Subcutaneous adipose tissue (tissue), 4 donors: ENCODE results near the gene CHRNE. TPM values are rescaled to one million over a fixed set of nuclear protein-coding genes. Genes with fewer than 3 reads are reported as not detected.

Experiments used
- total RNA-seq, 4 donors: library from RNA; depleted of rRNA; stranded (reverse); fragments of >200 nt; gene quantifications; one replicate each; pipeline ENCODE4 v1.1.0, GENCODE V29; 2016
- TF ChIP-seq, protein P1 (sequence below): fragments of 450-650 bp; IDR thresholded peaks from one replicate; pipeline ENCODE4 v1.5.1; 2016; ENCODE audit warnings: low read depth, mild to moderate bottlenecking, control low read depth, antibody characterized with exemption, moderate library complexity

CHRNE gene
- total RNA-seq, 4 donors from 2014 or later = 0.34 to 0.94 (median 0.46) TPM

DNA sequence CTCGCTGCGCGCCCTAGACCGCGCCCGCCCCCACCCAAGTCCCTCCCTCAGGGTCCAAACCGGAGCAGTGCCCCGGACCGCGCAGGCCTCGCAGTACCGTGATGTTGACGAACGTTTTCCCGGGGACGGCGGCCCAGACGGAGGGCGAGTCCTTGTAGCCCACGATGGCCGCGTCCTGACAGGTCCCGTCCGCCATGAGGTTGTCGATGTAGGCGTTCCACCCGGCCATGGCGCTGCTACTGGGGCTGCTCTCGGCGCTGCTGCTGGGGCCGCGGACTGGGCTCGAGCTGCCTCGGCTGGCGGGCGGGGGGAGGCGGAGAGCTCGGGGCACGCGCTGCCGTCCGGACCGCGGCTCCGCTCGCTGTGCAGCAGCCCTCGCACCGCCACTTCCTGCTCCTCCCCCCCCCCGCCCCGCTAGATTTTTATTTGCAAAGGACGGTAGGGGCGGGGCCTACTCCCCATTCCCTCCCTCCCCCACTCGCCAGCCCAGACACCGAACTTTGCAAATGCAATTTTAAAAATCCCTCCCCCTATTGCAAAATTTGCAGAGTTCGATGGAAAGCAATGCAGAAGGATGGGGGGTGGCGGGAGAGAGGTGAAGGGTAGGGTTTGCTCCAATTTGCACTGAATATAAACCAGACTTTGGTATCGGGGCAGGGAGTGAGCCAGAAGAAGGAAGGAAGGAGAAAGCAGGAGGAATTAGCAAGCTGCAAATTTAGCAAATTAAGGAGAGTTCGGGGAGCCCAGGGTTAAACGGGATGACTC lies 45.5 kb upstream of the CHRNE start, which contains the start of gene PFN1:
PFN1 (minus strand) TSS at position 365 of the 765 bp plus-strand sequence; CDS start at position 229, 136 bp downstream.
- TF ChIP-seq, protein P1, sequence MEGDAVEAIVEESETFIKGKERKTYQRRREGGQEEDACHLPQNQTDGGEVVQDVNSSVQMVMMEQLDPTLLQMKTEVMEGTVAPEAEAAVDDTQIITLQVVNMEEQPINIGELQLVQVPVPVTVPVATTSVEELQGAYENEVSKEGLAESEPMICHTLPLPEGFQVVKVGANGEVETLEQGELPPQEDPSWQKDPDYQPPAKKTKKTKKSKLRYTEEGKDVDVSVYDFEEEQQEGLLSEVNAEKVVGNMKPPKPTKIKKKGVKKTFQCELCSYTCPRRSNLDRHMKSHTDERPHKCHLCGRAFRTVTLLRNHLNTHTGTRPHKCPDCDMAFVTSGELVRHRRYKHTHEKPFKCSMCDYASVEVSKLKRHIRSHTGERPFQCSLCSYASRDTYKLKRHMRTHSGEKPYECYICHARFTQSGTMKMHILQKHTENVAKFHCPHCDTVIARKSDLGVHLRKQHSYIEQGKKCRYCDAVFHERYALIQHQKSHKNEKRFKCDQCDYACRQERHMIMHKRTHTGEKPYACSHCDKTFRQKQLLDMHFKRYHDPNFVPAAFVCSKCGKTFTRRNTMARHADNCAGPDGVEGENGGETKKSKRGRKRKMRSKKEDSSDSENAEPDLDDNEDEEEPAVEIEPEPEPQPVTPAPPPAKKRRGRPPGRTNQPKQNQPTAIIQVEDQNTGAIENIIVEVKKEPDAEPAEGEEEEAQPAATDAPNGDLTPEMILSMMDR = no peak

DNA sequence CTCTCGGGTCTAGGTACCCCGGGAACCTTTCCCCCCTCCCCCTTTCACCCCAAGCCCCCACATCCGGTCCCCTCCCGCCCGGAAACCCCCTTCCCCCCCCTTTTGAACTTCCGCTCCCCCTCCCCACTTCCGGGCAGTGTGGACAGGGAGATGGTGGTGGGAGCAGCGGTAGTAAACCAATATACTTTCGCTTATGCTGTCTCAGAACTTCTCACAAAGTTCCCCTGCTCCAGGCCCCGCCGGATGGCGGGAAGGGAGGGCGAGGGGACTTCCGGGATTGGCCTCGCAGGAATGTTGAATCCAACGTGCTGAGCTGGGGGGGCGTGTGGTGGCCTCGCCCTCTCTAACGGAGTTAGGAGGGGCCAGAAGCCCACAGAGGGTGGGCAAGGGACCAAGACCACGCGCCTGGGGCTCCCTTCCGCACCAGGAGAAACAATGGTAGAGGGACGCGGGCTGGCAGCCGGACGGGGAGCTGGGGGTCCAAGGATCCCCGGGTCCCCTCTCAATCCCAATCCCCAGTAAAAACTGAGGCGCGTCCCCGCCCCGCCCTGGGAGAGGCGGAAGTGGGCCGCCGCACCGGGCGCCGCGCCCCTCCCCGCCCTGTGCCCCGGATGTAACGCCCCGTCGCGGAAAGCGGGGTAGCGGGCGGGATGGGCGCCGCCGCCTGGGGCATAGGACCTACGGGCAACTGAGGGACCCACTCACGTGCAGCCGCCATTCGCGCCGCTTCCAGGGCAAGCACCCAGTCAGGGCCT lies 44.7 kb upstream of the CHRNE start:
- TF ChIP-seq, protein P1 = no peak

- TF ChIP-seq, protein P1 = no peak
These were observed 44.1 kb upstream of the CHRNE start for GRCh38 chr17:4947010-4947410.

GRCh38 chr17:4946312-4946976 lies 43.5 kb upstream of the CHRNE start:
- TF ChIP-seq, protein P1 = no peak

GRCh38 chr17:4945944-4946280 lies 43.0 kb upstream of the CHRNE start:
- TF ChIP-seq, protein P1 = no peak

DNA sequence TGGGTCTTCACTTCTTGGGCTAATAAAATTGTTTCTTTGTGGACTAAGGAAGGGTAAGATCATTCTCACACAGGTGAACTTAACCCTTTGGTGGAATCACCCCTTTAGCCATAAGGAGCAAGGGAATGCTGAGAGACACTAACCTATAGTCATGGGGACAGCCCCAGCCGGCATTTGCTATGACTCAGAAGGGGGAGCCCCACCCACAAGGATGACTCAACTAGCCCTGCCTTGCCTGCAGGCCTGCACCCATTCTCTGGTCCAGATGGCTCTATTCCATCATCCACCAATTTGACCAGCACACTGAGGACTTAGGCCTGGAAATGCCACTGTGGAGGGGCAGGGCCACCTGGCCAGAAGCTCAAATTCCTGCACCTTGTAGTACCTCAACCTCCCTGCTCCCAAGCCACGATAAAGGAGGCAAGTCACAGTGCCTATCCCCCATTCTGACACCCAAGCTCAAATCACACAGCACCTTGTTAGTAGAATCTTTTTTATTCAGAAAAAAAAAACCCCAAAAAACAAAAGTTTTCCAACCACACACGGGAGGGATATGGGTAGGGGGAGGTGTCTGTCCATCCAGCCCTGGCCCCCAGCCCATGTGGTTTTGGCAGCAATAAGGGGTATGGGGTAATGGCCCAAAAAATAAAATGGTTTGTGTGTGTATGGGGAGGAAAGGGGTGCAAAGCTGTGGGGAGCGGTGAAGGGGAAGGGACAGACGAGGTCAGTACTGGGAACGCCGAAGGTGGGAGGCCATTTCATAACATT lies 42.5 kb upstream of the CHRNE start:
- TF ChIP-seq, protein P1 = no peak
